BJ (cell line): Measurements from ENCODE around the gene ATP9A. TPM values are rescaled to one million over a fixed set of nuclear protein-coding genes. Genes with fewer than 3 reads are reported as not detected.

Experiments
- CTCF ChIA-PET: fragments of 350-600 bp; formaldehyde crosslinking; extraction: SDS; loops from one replicate; lab custom pipeline; 2021; ENCODE audit warnings: antibody characterized with exemption, inconsistent platforms; lab: Yijun Ruan, JAX
- POLR2A ChIA-PET: fragments of 300-600 bp; sonication (Branson Sonifier 250); formaldehyde crosslinking; extraction: SDS; loops from one replicate; lab custom pipeline; 2021; ENCODE audit warnings: antibody characterized with exemption; lab: Charles Lee
- DNase-seq: peaks from one replicate; pipeline ENCODE4 v3.0.0-alpha.2; 2011; ENCODE audit warnings: low read depth
- H3K27me3 ChIP-seq: 2 replicates; pipeline ENCODE4 v1.6.0; 2011; ENCODE audit warnings: low read length; ENCODE audit not compliant: control insufficient read depth, insufficient read depth
- H3K36me3 ChIP-seq: 2 replicates; pipeline ENCODE4 v1.5.1; 2011; ENCODE audit warnings: low read length; ENCODE audit not compliant: control insufficient read depth, insufficient read depth
- H3K4me3 ChIP-seq: 2 replicates; pipeline ENCODE4 v1.5.1; 2011; ENCODE audit warnings: low read depth, mild to moderate bottlenecking, control low read depth, low read length
- CTCF ChIP-seq: IDR thresholded peaks from 2 replicates; pipeline ENCODE4 v1.5.1; 2011; ENCODE audit warnings: low read depth, mild to moderate bottlenecking, control low read depth, inconsistent platforms, low read length, moderate library complexity; ENCODE audit not compliant: insufficient read depth
- polyA plus RNA-seq: library from polyadenylated mRNA; depleted of rRNA; stranded (reverse); fragments of >200 nt; gene quantifications from 2 replicates; pipeline ENCODE4 v1.2.3, GENCODE V29; 2011

The ATP9A gene
- polyA plus RNA-seq, 1 experiment, result 26.0 TPM

- Histone ChIP-seq H3K36me3 (peaks cover 4% of the 10 kb centered on the region; the same call in 1 of the 2 replicates), H3K27me3 (no peaks in the 10 kb centered on the region), H3K4me3 (no peak overlapping the region)
- no peak for DNase-seq
- ChIA-PET POLR2A (no interaction called here), CTCF (interaction anchor here (1.1 to 10.0 kb wide), 3 partner anchors 242 to 640 kb away, joined by 3 to 99 read pairs (median 3); no protein-coding TSS in a partner anchor)
- TF ChIP-seq CTCF, result no peak
Measured at GRCh38 chr20:51627586-51627985, 140.6 kb downstream of the ATP9A start.

GRCh38 chr20:51625105-51625504 lies 143.1 kb downstream of the ATP9A start:
- H3K36me3 ChIP-seq, result peaks cover 4% of the 10 kb centered on the region; the same call in 1 of the 2 replicates

GRCh38 chr20:51624157-51624731 lies 143.9 kb downstream of the ATP9A start:
- H3K36me3 ChIP-seq, result peaks cover 4% of the 10 kb centered on the region; the same call in 1 of the 2 replicates
- ChIA-PET POLR2A (no interaction called here), CTCF (interaction anchor here (0.6 to 10.0 kb wide), 26 partner anchors 10 to 810 kb away, joined by 3 to 99 read pairs (median 4); no protein-coding TSS in a partner anchor)
- no peaks in the 10 kb centered on the region for H3K27me3 ChIP-seq
- no peak overlapping the region for H3K4me3 ChIP-seq
- DNase-seq, result no peak
- peak; percentile 81 for TF ChIP-seq CTCF

More at GRCh38 chr20:51625105-51625504, 143.1 kb downstream of the ATP9A start:
- Histone ChIP-seq H3K4me3 (no peak overlapping the region), H3K27me3 (no peaks in the 10 kb centered on the region)
- TF ChIP-seq CTCF, result no peak
- ChIA-PET POLR2A (no interaction called here), CTCF (interaction anchor here (0.8 to 10.0 kb wide), 7 partner anchors 11 to 638 kb away, joined by 3 to 99 read pairs (median 8); no protein-coding TSS in a partner anchor)
- no peak for DNase-seq

- DNase-seq, result no peak
- peaks cover 7% of the 10 kb centered on the region for H3K36me3 ChIP-seq
- TF ChIP-seq CTCF, result no peak
- ChIA-PET POLR2A (no interaction called here), CTCF (interaction anchor here (0.8 to 10.0 kb wide), 11 partner anchors 11 to 805 kb away, joined by 3 to 99 read pairs (median 4); no protein-coding TSS in a partner anchor)
- H3K4me3 ChIP-seq, result no peak overlapping the region
- H3K27me3 ChIP-seq, result no peaks in the 10 kb centered on the region
Measured at GRCh38 chr20:51623255-51623654, 144.9 kb downstream of the ATP9A start.

GRCh38 chr20:51622004-51622874 lies 146.0 kb downstream of the ATP9A start:
- Histone ChIP-seq H3K27me3 (no peaks in the 10 kb centered on the region), H3K36me3 (peaks cover 9% of the 10 kb centered on the region), H3K4me3 (no peak overlapping the region)
- ChIA-PET CTCF (interaction anchor here (0.8 to 10.0 kb wide), 11 partner anchors 9 to 804 kb away, joined by 3 to 99 read pairs (median 3); no protein-coding TSS in a partner anchor), POLR2A (no interaction called here)
- no peak for TF ChIP-seq CTCF
- DNase-seq, result no peak
